CD4-positive, alpha-beta T cell (primary cell): ENCODE data around the gene PDZRN4. TPM values are rescaled to one million over a fixed set of nuclear protein-coding genes. Genes with fewer than 3 reads are reported as not detected.
"Not testable (repeated sequence)": the region's sequence is repeated elsewhere in the genome, so short reads cannot be mapped to it uniquely, and the experiment has no call there.

Experiments
- ATAC-seq: fragments of 200-7000 bp; cut with Tn5 transposase; one replicate; pipeline ENCODE4 v1.10.0; 2022; ENCODE audit warnings: mild to moderate bottlenecking; ENCODE audit not compliant: poor library complexity
- CTCF ChIA-PET: fragments of 350-600 bp; sonication (Branson Sonifier 250); formaldehyde crosslinking; loops from one replicate; lab custom pipeline; 2021; ENCODE audit warnings: antibody characterized with exemption, inconsistent platforms; lab: Charles Lee
- POLR2A ChIA-PET: fragments of 350-600 bp; sonication (Branson Sonifier 250); formaldehyde crosslinking; loops from one replicate; lab custom pipeline; 2021; ENCODE audit warnings: antibody characterized with exemption, inconsistent platforms; lab: Charles Lee
- DNase-seq, 14 experiments: peaks; one replicate each; pipeline ENCODE4 v3.0.0-alpha.2; 2013 to 2020; ENCODE audit warnings: mixed read lengths in 2 of 14
- H3K27ac ChIP-seq, 2 donors: one replicate each; pipeline versions ENCODE4 v1.5.1 to v1.7.0; 2013; ENCODE audit warnings: low read length in 2 of 2, low read depth in 1 of 2, mild to moderate bottlenecking in 1 of 2
- H3K27me3 ChIP-seq, 2 experiments: 1 replicate in 1 of 2; 2 replicates in 1 of 2; pipeline versions ENCODE4 v1.6.1 to v1.7.0; 2013; ENCODE audit warnings: low read length in 2 of 2, control low read depth in 1 of 2, mild to moderate bottlenecking in 1 of 2, moderate library complexity in 1 of 2; ENCODE audit not compliant: insufficient read depth in 2 of 2, control insufficient read depth in 1 of 2
- H3K36me3 ChIP-seq: one replicate; pipeline ENCODE4 v1.6.1; 2013; ENCODE audit warnings: low read length, control low read depth; ENCODE audit not compliant: insufficient read depth
- H3K4me1 ChIP-seq: one replicate; pipeline ENCODE4 v1.6.1; 2013; ENCODE audit warnings: low read length, control low read depth; ENCODE audit not compliant: insufficient read depth
- H3K4me3 ChIP-seq: one replicate; pipeline ENCODE4 v1.5.1; 2013; ENCODE audit warnings: mild to moderate bottlenecking, low read length, moderate library complexity
- H3K9me3 ChIP-seq, 2 experiments: 1 replicate in 1 of 2; 2 replicates in 1 of 2; pipeline versions ENCODE4 v1.6.1 to v1.7.0; 2013; ENCODE audit warnings: low read length in 2 of 2, mild to moderate bottlenecking in 2 of 2, control low read depth in 1 of 2, moderate library complexity in 1 of 2; ENCODE audit not compliant: control insufficient read depth in 1 of 2, insufficient read depth in 1 of 2
- H3K27ac Mint-ChIP-seq: one replicate; pipeline ENCODE4 v1.8.0; 2020; ENCODE audit warnings: mixed read lengths
- H3K27me3 Mint-ChIP-seq: one replicate; pipeline ENCODE4 v1.8.0; 2021; ENCODE audit warnings: mixed read lengths
- H3K36me3 Mint-ChIP-seq: one replicate; pipeline ENCODE4 v1.8.0; 2021; ENCODE audit warnings: low read depth, mixed read lengths
- H3K4me1 Mint-ChIP-seq: one replicate; pipeline ENCODE4 v1.8.0; 2021; ENCODE audit warnings: low read depth, mixed read lengths
- H3K4me3 Mint-ChIP-seq: one replicate; pipeline ENCODE4 v1.8.0; 2020; ENCODE audit warnings: mild to moderate bottlenecking, mixed read lengths
- H3K9me3 Mint-ChIP-seq: one replicate; pipeline ENCODE4 v1.8.0; 2020; ENCODE audit warnings: mixed read lengths
- intact Hi-C, 2 experiments: fragments of 100-400 bp; cut with DNase I in 1 of 2; cut with micrococcal nuclease in 1 of 2; formaldehyde crosslinking; loops; one replicate each; pipeline versions ENCODE4 v1.15.1 to v1.9.0; 2023 to 2025; cut with DNase I, micrococcal nuclease
- total RNA-seq, 174 experiments: library from RNA in 2 of 174; stranded (reverse) in 2 of 174; gene quantifications; one replicate each; pipeline ENCODE4 v1.2.3 and lab custom pipeline; 2021 to 2026
- TF ChIP-seq, protein P1 (sequence below): fragments of 200-600 bp; IDR thresholded peaks from one replicate; pipeline ENCODE4 v1.8.0; 2022; ENCODE audit warnings: antibody characterized with exemption, mild to moderate bottlenecking

Gene PDZRN4
- total RNA-seq, 2 experiments from 2014 or later = not detected

DNA sequence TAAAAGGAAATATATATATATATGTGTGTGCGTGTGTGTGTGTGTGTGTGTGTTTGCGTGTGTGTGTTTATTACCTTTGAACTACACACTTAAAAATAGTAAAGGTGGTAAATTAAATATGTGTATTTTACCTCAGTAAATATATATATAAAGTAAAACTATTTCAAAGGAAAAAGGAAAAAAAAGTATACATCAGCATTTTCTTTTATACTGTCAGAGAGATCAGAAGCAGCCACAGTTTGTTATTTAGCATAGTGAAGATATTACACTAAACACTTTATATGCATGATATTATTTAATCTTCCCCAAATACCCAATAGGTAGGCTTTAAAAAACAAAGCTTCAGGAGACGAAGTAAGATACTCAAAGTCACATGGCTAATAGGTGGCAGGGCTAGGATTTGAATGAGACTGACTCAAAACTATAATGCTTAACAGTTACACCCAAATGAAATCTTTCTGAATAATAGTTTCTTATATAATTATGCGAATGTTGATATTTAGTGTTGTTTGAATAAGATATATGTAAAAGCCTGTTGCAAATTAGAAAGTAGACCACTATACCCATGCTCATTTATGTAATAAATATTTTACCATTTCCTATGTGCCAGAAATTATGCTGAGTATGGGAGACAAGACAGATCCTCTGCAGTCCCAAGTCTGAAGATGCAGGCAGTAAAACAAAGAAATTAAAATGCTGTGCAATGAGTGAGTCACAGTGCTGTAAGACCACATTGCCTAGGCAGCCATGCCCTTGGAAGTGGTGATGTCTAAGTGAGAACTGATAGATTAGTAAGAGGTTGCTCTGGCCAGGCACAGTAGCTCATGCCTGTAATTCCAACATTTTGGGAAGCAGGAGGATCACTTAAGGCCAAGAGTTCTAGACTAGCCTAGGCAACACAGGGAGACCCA lies 66.1 kb downstream of the PDZRN4 start:
- no peak overlapping the region for H3K4me3 ChIP-seq
- intact Hi-C loops = no loop called here
- H3K9me3 ChIP-seq = no peaks in the 10 kb centered on the region
- ChIA-PET CTCF (no interaction called here), POLR2A (no interaction called here)
- H3K27me3 ChIP-seq = no peaks in the 10 kb centered on the region
- Mint-ChIP-seq H3K4me3 (no peak overlapping the region), H3K4me1 (no peaks in the 10 kb centered on the region), H3K27ac (no peak overlapping the region), H3K9me3 (no peaks in the 10 kb centered on the region), H3K27me3 (no peaks in the 10 kb centered on the region), H3K36me3 (no peaks in the 10 kb centered on the region)
- no peaks in the 10 kb centered on the region for H3K4me1 ChIP-seq
- no peaks in the 10 kb centered on the region for H3K36me3 ChIP-seq
- TF ChIP-seq, protein P1, sequence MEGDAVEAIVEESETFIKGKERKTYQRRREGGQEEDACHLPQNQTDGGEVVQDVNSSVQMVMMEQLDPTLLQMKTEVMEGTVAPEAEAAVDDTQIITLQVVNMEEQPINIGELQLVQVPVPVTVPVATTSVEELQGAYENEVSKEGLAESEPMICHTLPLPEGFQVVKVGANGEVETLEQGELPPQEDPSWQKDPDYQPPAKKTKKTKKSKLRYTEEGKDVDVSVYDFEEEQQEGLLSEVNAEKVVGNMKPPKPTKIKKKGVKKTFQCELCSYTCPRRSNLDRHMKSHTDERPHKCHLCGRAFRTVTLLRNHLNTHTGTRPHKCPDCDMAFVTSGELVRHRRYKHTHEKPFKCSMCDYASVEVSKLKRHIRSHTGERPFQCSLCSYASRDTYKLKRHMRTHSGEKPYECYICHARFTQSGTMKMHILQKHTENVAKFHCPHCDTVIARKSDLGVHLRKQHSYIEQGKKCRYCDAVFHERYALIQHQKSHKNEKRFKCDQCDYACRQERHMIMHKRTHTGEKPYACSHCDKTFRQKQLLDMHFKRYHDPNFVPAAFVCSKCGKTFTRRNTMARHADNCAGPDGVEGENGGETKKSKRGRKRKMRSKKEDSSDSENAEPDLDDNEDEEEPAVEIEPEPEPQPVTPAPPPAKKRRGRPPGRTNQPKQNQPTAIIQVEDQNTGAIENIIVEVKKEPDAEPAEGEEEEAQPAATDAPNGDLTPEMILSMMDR = no peak
- ATAC-seq (no peak), DNase-seq (no peak)
- H3K27ac ChIP-seq = no peak overlapping the region

DNA sequence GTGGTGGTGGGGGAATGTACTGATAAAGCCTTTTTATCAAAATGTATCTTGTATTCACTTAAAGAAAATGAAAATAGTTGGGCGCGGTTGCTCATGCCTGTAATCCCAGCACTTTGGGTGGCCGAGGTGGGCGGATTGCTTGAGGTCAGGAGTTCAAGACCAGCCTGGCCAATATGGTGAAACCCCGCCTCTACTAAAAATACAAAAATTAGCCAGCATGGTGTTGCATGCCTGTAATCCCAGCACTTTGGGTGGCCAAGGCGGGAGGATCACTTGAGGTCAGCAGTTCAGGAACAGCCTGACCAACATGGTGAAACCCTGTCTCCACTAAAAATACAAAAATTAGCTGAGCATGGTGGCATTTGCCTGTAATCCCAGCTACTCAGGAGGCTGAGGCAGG lies 75.1 kb downstream of the PDZRN4 start:
- CTCF ChIA-PET, H3K27me3 ChIP-seq, ATAC-seq, H3K9me3 ChIP-seq, H3K4me3 ChIP-seq, H3K27ac ChIP-seq, POLR2A ChIA-PET, H3K4me1 ChIP-seq, DNase-seq, H3K27ac Mint-ChIP-seq, intact Hi-C loops, H3K4me3 Mint-ChIP-seq, H3K36me3 ChIP-seq, H3K4me1 Mint-ChIP-seq, H3K36me3 Mint-ChIP-seq, H3K9me3 Mint-ChIP-seq, H3K27me3 Mint-ChIP-seq: not testable (repeated sequence)

DNA sequence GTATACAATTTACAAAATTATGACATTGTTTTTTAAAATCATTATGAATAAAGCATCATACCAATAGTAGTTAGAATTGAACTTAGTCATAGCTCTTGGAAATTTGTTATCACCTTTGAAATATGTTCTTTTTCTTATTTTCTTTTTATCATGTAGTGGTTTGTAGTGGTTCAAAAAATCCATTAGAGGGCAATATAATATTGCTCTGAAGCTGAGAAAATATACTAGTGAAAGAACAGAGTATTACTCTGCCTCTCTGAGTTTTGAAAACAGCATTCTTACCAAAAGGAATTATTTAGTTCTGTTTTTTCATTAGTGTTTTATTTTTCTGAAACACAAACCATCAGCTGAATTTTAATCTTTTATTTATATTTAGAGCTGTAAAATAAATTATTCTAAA lies 76.2 kb downstream of the PDZRN4 start:
- ATAC-seq (no peak), DNase-seq (no peak)
- no peaks in the 10 kb centered on the region for H3K36me3 ChIP-seq
- Mint-ChIP-seq H3K4me3 (no peak overlapping the region), H3K4me1 (no peaks in the 10 kb centered on the region), H3K9me3 (no peaks in the 10 kb centered on the region), H3K27me3 (no peaks in the 10 kb centered on the region), H3K27ac (no peak overlapping the region), H3K36me3 (no peaks in the 10 kb centered on the region)
- H3K9me3 ChIP-seq = no peaks in the 10 kb centered on the region
- no peak overlapping the region for H3K4me3 ChIP-seq
- H3K4me1 ChIP-seq = no peaks in the 10 kb centered on the region
- POLR2A ChIA-PET = interaction anchor here (0.8 kb wide), 1 partner anchor 1067 kb away, joined by 3 read pairs; no protein-coding TSS in a partner anchor
- CTCF ChIA-PET = no interaction called here
- TF ChIP-seq, protein P1 = peak; percentile 6
- peaks cover 0 to 2% of the 10 kb centered on the region in 2 experiments for H3K27me3 ChIP-seq
- H3K27ac ChIP-seq = no peak overlapping the region
- intact Hi-C loops = no loop called here
